G401.6 (cell line): Measurements from ENCODE around the gene SP140L.
"Not testable (repeated sequence)": the region's sequence is repeated elsewhere in the genome, so short reads cannot be mapped to it uniquely, and the experiment has no call there.

Experiments used
- FAIRE-seq: peaks from 2 replicates; lab custom pipeline; 2012; peaks lifted over from hg19 to GRCh38; lab: Jason Lieb, UNC

Gene SP140L

DNA sequence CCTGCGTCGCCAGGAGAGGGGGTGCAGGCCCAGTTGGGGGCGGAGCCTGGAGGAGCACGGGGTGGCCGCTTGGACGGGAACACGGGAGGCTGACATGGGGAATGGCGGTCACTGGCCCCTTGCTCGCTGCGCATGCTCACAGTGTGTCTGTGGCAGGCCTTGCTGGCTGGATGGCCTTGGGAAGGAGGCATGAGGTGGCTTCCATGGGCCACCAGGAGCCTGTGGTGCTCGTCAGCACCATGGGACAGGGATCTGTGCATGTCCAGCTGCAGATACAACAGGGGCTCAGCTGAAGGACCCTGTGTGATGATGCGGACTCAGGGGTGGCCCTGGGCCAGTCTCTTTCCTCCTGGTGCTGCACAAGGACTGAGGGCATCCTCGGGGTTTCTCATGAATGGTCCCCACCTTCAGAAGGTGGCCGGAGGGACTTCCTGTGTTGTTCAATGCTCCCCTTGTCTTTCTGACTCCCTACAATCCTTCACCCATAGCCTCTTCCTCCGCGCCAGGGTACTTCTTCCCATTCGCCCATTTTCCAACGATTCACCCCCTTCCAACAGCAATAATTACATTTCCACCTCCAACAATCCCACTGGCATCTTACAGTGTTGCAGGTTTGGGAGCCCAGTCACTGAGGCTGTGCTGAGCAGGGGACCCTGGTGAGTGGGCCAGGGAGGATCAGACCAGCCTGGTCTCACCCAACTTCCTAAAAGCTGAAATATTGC lies 3.4 kb upstream of the SP140L start:
- no peak for FAIRE-seq

- FAIRE-seq: no peak
Observed at GRCh38 chr2:230324503-230324902, 2.5 kb upstream of the SP140L start.

DNA sequence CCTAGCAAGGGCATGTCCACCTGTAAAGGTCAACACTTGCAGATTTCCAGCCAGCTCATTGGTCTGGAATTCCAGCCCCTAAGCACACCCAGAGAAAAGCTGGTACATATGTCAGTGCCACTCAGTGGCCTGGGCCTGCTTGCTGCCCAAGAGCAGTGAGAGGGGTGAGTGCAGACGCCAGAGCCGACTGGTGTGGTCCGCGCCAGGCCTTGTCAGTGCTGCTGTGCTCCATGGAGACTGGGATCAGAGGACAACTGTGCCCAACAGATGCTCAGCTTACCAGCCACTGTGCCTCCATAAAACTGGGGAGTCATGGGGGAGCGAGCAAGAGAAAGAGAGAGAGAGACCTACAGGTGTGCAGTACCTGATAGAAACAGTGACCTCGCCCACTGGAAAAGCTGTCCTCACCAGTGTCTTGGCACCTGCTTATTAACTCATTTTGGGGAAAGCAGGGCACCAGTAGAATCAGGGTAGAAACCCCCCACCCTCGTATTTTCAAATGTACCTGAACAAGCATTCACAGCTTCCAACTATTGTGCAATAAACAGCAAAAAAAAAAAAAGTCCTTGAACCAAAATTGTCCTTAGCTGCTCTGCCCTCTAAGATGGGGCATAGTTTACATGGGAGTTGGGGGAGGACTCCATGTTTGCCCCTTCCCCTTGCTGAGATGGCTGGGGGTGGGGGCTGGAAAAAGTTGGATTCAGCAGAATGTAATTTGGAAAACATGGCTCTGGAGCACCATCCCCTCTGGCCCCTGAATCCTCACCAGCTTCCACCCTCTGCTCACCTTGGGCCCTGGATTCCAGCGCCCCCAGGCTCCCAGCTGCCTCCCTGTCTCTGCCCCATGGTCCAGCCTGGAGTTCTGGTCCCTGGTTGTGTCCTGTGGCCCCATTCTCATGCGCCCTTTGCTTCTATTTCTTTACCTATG lies 1.4 kb upstream of the SP140L start:
- no peak for FAIRE-seq

GRCh38 chr2:230327418-230328154 lies 593 bp downstream of the SP140L start:
- FAIRE-seq: no peak

DNA sequence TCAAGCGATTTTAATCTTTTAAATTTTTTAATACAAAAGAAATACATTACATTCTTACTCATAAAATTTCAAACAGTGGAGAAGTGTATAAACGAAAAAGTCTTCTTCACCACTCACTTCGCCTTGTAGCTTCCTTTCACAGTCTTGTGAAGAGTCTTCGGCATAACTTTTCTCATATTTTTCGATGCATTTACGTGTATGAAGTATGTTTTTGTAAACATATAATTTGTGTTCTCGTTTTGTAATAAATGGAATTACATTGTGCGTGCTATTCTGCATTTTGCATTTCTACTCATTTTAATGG lies 1.1 kb downstream of the SP140L start:
- no peak for FAIRE-seq

GRCh38 chr2:230329946-230330605 lies 3.1 kb downstream of the SP140L start:
- FAIRE-seq: no peak

DNA sequence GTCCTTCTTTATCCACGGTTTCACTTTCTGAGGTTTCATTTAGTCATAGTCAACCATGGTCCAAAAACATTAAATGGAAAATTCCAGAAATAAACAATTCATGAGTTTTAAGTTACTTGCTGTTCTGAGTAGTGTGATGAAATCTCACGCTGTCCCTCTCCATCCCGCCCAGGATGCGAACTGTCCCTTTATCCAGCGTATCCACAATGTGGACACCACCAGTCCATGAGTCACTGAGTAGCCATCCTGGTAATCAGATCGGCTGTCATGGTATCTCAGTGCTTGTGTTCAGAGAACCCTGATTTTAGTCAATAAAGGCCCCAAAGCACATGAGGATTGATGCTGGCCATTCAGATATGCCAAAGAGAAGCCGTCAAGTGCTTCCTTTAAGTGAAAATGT lies 3.7 kb downstream of the SP140L start:
- FAIRE-seq: no peak

GRCh38 chr2:230335461-230335863 lies 8.5 kb downstream of the SP140L start:
- FAIRE-seq: no peak

- FAIRE-seq: no peak
Observed at GRCh38 chr2:230335864-230336506, 9.0 kb downstream of the SP140L start.

DNA sequence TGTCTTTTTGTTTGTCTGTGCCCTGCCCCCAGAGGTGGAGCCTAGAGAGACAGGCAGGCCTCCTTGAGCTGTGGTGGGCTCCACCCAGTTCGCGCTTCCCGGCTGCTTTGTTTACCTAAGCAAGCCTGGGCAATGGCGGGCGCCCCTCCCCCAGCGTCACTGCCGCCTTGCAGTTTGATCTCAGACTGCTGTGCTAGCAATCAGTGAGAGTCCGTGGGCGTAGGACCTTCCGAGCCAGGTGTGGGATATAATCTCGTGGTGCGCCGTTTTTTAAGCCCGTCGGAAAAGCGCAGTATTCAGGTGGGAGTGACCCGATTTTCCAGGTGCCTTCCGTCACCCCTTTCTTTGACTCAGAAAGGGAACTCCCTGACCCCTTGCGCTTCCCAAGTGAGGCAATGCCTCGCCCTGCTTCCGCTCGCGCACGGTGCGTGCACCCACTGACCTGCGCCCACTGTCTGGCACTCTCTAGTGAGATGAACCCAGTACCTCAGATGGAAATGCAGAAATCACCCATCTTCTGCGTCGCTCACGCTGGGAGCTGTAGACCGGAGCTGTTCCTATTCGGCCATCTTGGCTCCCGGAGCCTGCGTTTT lies 15.0 kb downstream of the SP140L start:
- FAIRE-seq: not testable (repeated sequence)

GRCh38 chr2:230343041-230343624 lies 16.1 kb downstream of the SP140L start:
- FAIRE-seq: not testable (repeated sequence)

DNA sequence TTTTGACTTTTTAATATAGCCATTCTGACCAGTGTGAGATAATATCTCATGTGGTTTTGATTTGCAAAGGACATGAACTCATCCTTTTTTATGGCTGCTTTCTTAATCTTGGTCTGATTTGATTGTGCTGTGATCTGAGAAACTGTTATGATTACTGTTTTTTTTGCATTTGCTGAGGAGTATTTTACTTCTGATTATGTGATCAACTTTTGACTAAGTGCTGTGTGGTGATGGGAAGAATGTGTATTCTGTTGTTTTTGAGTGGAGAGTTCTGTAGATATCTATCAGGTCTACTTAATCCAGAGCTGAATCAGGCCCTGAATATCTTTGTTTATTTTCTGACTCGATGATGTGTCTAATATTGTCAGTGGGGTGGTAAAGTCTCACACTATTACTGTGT lies 16.8 kb downstream of the SP140L start:
- FAIRE-seq: no peak

- no peak for FAIRE-seq
Observed at GRCh38 chr2:230346465-230346864, 19.5 kb downstream of the SP140L start.

DNA sequence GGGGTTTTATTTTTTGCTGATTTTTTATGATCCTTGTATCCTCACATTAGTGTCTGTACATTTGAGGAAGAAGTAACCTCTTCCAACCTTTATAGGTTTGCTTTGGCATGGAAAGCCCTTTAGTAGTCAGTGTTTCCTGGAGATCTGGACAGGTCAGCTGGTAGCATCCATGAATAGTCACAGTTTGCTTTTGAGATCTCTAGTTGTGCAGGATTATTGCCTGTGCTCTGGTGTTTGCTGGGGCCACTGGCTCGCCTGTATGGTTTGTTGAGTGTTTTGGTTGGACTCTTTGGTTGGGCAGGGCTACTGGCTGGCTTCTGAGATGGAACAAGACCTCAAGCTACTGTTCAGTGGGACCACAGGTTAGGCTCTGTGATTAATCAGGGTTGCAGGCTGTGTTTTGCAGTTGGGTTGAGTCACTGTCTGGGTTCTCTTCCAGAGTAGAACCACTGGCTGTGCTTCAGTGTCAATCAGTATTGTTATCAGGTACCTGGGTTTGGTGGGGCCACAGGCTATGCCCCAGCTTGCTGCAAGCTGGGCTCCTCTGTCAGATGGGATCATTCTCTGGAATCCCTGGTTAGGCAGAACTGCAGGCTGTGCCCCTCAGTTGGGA lies 20.0 kb downstream of the SP140L start:
- no peak for FAIRE-seq

DNA sequence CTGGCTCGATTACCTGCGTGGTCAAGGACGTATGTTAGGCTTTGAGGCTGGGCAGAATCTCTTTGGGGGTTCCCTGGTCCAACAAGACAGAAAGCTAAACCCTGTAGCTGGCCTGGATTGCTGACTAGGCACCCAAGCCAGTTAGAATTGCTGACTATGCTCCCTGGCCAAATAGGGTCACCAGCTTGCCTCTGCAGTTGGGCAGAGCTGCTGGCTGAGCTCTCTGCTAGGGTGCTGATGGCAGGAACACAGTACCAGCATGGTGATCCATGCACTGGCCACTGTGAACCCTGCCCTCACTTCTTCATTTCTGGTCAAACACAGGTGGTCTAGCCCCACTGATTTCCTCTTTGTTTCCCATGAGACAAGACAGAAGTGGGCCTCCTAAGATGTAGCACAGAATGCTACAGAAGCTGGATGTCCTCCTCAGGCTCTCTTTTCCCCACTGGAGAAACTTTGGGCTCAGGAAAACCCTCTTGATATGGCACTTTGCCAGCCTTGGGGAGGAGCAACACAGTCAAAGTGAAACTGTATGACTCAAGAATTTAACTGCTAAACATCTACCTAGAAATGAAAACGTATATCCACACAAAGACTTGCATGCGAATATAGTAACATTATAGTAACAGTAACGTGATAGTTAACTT lies 20.8 kb downstream of the SP140L start:
- FAIRE-seq: no peak

GRCh38 chr2:230348787-230349186 lies 21.8 kb downstream of the SP140L start:
- FAIRE-seq: no peak

DNA sequence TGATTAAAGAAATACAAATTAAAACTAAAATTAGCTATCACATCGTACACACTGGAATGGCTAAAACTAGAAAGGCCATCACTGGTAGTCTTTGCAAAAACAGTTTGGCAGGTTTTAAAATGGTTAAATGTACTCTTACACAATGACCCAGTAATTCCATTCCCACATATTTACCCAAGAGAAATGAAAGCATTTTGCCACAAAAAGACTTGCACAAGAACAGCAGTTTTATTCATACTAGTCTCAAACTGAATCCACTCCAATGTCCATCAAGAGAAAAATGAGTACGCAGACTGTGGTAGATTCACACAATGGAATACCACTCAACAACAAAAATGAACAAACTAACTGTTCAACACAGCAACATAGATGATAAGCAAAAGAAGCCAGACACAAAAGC lies 29.1 kb downstream of the SP140L start:
- FAIRE-seq: no peak

GRCh38 chr2:230358305-230358704 lies 31.3 kb downstream of the SP140L start:
- no peak for FAIRE-seq

GRCh38 chr2:230360028-230360427 lies 33.0 kb downstream of the SP140L start:
- no peak for FAIRE-seq

- FAIRE-seq: no peak
Observed at GRCh38 chr2:230362030-230362691, 35.2 kb downstream of the SP140L start.
